ENCODE measurements around the gene MAD2L2.

Gene MAD2L2

GRCh38 chr1:11668516-11668915 is 12.4 kb downstream of the MAD2L2 start:
- TF ChIP-seq, protein P1, sequence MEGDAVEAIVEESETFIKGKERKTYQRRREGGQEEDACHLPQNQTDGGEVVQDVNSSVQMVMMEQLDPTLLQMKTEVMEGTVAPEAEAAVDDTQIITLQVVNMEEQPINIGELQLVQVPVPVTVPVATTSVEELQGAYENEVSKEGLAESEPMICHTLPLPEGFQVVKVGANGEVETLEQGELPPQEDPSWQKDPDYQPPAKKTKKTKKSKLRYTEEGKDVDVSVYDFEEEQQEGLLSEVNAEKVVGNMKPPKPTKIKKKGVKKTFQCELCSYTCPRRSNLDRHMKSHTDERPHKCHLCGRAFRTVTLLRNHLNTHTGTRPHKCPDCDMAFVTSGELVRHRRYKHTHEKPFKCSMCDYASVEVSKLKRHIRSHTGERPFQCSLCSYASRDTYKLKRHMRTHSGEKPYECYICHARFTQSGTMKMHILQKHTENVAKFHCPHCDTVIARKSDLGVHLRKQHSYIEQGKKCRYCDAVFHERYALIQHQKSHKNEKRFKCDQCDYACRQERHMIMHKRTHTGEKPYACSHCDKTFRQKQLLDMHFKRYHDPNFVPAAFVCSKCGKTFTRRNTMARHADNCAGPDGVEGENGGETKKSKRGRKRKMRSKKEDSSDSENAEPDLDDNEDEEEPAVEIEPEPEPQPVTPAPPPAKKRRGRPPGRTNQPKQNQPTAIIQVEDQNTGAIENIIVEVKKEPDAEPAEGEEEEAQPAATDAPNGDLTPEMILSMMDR (IDR thresholded peaks at IDR 0.05; ENCODE audit: insufficient read depth, low read depth, low read length, missing control alignments), result no peak
- DNase-seq (ENCODE audit: low read depth), result no peak
- no peak overlapping the region for H3K4me3 ChIP-seq (ENCODE audit: low read depth, low read length)

DNA sequence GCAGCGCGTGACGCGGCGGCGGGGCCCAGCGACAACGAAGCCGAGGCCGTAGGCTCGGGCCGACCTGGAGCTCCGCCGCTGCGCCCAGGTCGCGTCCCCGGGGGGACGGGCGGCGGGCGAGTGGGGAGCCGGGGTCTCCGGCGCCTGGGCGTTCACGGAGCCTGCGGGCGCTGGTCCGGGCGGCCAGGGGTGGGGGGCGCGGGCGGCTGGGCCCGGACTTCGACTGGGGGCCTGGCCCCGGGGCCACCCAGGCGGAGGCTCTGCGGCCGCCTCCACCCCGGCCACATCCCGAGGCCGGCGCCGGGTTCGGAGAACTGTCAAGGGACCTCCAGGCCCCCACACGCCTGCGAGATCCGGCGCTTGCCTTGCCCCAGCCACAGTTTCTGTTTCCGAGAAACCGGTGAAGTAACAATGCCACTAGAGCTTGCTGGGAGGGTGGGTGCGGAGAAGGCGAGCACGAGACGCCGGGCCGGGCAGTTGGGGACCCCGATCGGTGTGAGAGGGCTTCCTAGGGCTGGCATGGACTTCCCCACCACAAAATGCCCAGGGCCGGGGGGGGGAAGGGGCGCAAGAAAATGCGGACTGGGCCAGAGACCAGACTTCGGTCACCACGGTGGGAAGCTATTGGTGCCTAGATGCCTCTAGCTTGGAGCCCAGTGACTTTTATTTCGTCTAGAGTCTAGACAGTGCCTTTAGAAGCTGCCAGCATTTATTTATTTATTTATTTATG is 16.4 kb downstream of the MAD2L2 start:
- TF ChIP-seq, protein P1 (IDR thresholded peaks at IDR 0.05; ENCODE audit: insufficient read depth, low read depth, low read length, missing control alignments), result no peak
- DNase-seq (ENCODE audit: low read depth), result peak; percentile 82
- peak overlapping the region; percentile 63 for H3K4me3 ChIP-seq (ENCODE audit: low read depth, low read length)

- no peak overlapping the region for H3K4me3 ChIP-seq (ENCODE audit: low read depth, low read length)
- DNase-seq (ENCODE audit: low read depth), result no peak
- TF ChIP-seq, protein P1 (IDR thresholded peaks at IDR 0.05; ENCODE audit: insufficient read depth, low read depth, low read length, missing control alignments), result no peak
These were observed 19.8 kb downstream of the MAD2L2 start for GRCh38 chr1:11661103-11661502.

GRCh38 chr1:11659748-11660147 is 21.2 kb downstream of the MAD2L2 start:
- TF ChIP-seq, protein P1 (IDR thresholded peaks at IDR 0.05; ENCODE audit: insufficient read depth, low read depth, low read length, missing control alignments), result no peak
- no peak for DNase-seq (ENCODE audit: low read depth)
- H3K4me3 ChIP-seq (ENCODE audit: low read depth, low read length), result no peak overlapping the region

- no peak for DNase-seq (ENCODE audit: low read depth)
- TF ChIP-seq, protein P1 (IDR thresholded peaks at IDR 0.05; ENCODE audit: insufficient read depth, low read depth, low read length, missing control alignments), result no peak
- H3K4me3 ChIP-seq (ENCODE audit: low read depth, low read length), result no peak overlapping the region
These were observed 22.4 kb downstream of the MAD2L2 start for GRCh38 chr1:11658542-11658941.

DNA sequence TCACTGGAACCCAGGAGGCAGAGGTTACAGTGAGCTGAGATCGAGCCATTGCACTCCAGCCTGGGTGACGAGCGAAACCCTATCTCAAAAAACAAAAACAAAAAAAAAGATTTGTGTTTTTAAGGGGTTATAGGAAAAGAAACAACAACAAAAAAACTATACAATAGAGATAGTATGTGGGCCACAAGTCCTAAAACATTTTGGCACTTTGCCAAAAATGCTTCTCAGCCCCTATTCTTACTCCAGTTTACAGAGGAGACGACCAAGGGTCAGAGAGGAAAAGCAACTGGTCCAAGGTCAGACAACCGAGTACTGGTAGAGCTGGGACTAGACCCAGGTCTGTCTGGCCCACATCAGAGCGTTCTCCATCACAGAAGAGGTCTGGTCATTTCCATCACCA is 23.3 kb downstream of the MAD2L2 start:
- no peak overlapping the region for H3K4me3 ChIP-seq (ENCODE audit: low read depth, low read length)
- TF ChIP-seq, protein P1 (IDR thresholded peaks at IDR 0.05; ENCODE audit: insufficient read depth, low read depth, low read length, missing control alignments), result no peak
- DNase-seq (ENCODE audit: low read depth), result no peak

Measured in GM12865 (cell line).